Body of pancreas (tissue), 4 donors: ENCODE results near the gene PLPPR2. TPM values are rescaled to one million over a fixed set of nuclear protein-coding genes. Genes with fewer than 3 reads are reported as not detected.
"Not testable (repeated sequence)": the region's sequence is repeated elsewhere in the genome, so short reads cannot be mapped to it uniquely, and the experiment has no call there.

Source experiments
- ATAC-seq: fragments of 150-250 bp; one replicate; pipeline ENCODE4 v1.9.1; 2016
- DNase-seq, 4 donors: peaks; one replicate each; pipeline ENCODE4 v3.0.0-alpha.2; 2019
- H3K27ac ChIP-seq, 4 donors: fragments of 200-600 bp; sonication (generic); 1 replicate in 3 of 4; 2 replicates in 1 of 4; pipeline versions ENCODE4 v1.5.1 to v1.6.1; 2016 to 2019; ENCODE audit warnings: mild to moderate bottlenecking in 1 of 4, mixed read lengths in 1 of 4, moderate library complexity in 1 of 4
- H3K27me3 ChIP-seq, 2 donors: fragments of 200-600 bp; sonication (generic); one replicate each; pipeline ENCODE4 v1.6.0; 2016; ENCODE audit warnings: mild to moderate bottlenecking in 1 of 2
- H3K36me3 ChIP-seq, 2 donors: fragments of 200-600 bp; sonication (generic); replicated peaks in 1 of 2; 2 replicates each; pipeline ENCODE4 v1.5.1; 2016; ENCODE audit warnings: low read depth in 2 of 2; ENCODE audit not compliant: insufficient read depth in 1 of 2
- H3K4me1 ChIP-seq: fragments of 200-600 bp; sonication (generic); one replicate; pipeline ENCODE4 v1.6.0; 2016
- H3K4me3 ChIP-seq, 2 donors: fragments of 200-600 bp; sonication (generic); 1 replicate in 1 of 2; 2 replicates in 1 of 2; pipeline ENCODE4 v1.5.1; 2016 to 2019
- H3K9me3 ChIP-seq, 3 donors: fragments of 200-600 bp; sonication (generic); 1 replicate in 2 of 3; 2 replicates in 1 of 3; pipeline ENCODE4 v1.5.1; 2016
- CTCF ChIP-seq, 7 experiments: fragments of 450-650 bp in 4 of 7; fragments of 200-600 bp in 3 of 7; sonication (generic) in 3 of 7; IDR thresholded peaks; one replicate each; pipeline ENCODE4 v1.5.1; 2016 to 2019; ENCODE audit warnings: antibody characterized with exemption in 7 of 7
- POLR2A ChIP-seq, 3 donors: fragments of 450-650 bp; IDR thresholded peaks; one replicate each; pipeline ENCODE4 v1.6.1; 2016; ENCODE audit warnings: antibody characterized with exemption in 3 of 3, mild to moderate bottlenecking in 2 of 3
- WGBS, 2 donors: methylation state at CpG; one replicate each; pipeline ENCODE4 v1.1.5; 2017; 5-methylcytosine and 5-hydroxymethylcytosine counted together
- intact Hi-C: fragments of 100-400 bp; cut with DNase I; formaldehyde crosslinking; loops from one replicate; pipeline ENCODE4 v1.15.1; 2023
- total RNA-seq, 2 donors: library from RNA; depleted of rRNA; stranded (reverse); fragments of >200 nt; gene quantifications; one replicate each; pipeline ENCODE4 v1.1.0, GENCODE V29; 2016

The PLPPR2 gene
- total RNA-seq, 2 donors from 2014 or later: 9.9 to 30.3 TPM

- Histone ChIP-seq H3K4me3 (no peak overlapping the region), H3K27ac (no peak overlapping the region), H3K36me3 (peaks cover 0 to 4% of the 10 kb centered on the region in 2 donors), H3K4me1 (no peaks in the 10 kb centered on the region), H3K27me3 (no peaks in the 10 kb centered on the region), H3K9me3 (no peaks in the 10 kb centered on the region)
- intact Hi-C loops: no loop called here
- 63 to 76% methylated on average over 9 of the region's 9 CpGs for WGBS, 2 donors
- DNase-seq (no peak), ATAC-seq (no peak)
- no peak for TF ChIP-seq CTCF (IDR thresholded peaks at IDR 0.05)
- TF ChIP-seq POLR2A (IDR thresholded peaks at IDR 0.05): no peak
Measured at GRCh38 chr19:11404588-11405222, 49.5 kb downstream of the PLPPR2 start.

GRCh38 chr19:11405846-11406643 is 50.8 kb downstream of the PLPPR2 start:
- no peaks in the 10 kb centered on the region for H3K9me3 ChIP-seq
- 81 to 93% methylated on average over 43 to 44 of the region's 44 CpGs for WGBS, 2 donors
- H3K4me3 ChIP-seq: no peak overlapping the region
- no peaks in the 10 kb centered on the region for H3K27me3 ChIP-seq
- ATAC-seq: no peak
- H3K36me3 ChIP-seq: peaks cover 0 to 4% of the 10 kb centered on the region in 2 donors
- TF ChIP-seq POLR2A (IDR thresholded peaks at IDR 0.05): no peak
- TF ChIP-seq CTCF (IDR thresholded peaks at IDR 0.05): no peak
- intact Hi-C loops: no loop called here
- H3K27ac ChIP-seq: no peak overlapping the region
- no peaks in the 10 kb centered on the region for H3K4me1 ChIP-seq
- DNase-seq: no peak

GRCh38 chr19:11406703-11407236 is 51.5 kb downstream of the PLPPR2 start:
- not testable (repeated sequence) for H3K36me3 ChIP-seq

GRCh38 chr19:11408591-11408990 is 53.4 kb downstream of the PLPPR2 start:
- ATAC-seq: no peak
- no peak for DNase-seq
- H3K4me3 ChIP-seq: no peak overlapping the region
- H3K36me3 ChIP-seq: peaks cover 0 to 4% of the 10 kb centered on the region in 2 donors
- H3K27me3 ChIP-seq: no peaks in the 10 kb centered on the region
- H3K4me1 ChIP-seq: no peaks in the 10 kb centered on the region
- no peak overlapping the region for H3K27ac ChIP-seq
- no peaks in the 10 kb centered on the region for H3K9me3 ChIP-seq
- 89 to 96% methylated on average over 4 of the region's 4 CpGs for WGBS, 2 donors
- intact Hi-C loops: no loop called here
- TF ChIP-seq CTCF (IDR thresholded peaks at IDR 0.05) (no peak), POLR2A (IDR thresholded peaks at IDR 0.05) (no peak)

More at GRCh38 chr19:11406703-11407236, 51.5 kb downstream of the PLPPR2 start:
- H3K27ac ChIP-seq, ATAC-seq, H3K27me3 ChIP-seq, H3K9me3 ChIP-seq, H3K4me1 ChIP-seq, intact Hi-C loops, H3K4me3 ChIP-seq: not testable (repeated sequence)
- WGBS, 2 donors: 90 to 95% methylated on average over 7 to 10 of the region's 12 CpGs
- DNase-seq: peak in 1 of 4 donors; percentile 11

GRCh38 chr19:11410682-11411081 is 55.5 kb downstream of the PLPPR2 start:
- WGBS, 2 donors: 83% methylated on average over 8 of the region's 8 CpGs
- no peak overlapping the region for H3K27ac ChIP-seq
- DNase-seq (no peak), ATAC-seq (no peak)
- intact Hi-C loops: no loop called here
- TF ChIP-seq CTCF (IDR thresholded peaks at IDR 0.05) (no peak), POLR2A (IDR thresholded peaks at IDR 0.05) (no peak)
- H3K4me3 ChIP-seq: no peak overlapping the region
- H3K9me3 ChIP-seq: no peaks in the 10 kb centered on the region
- H3K4me1 ChIP-seq: no peaks in the 10 kb centered on the region
- H3K36me3 ChIP-seq: no peaks in the 10 kb centered on the region
- no peaks in the 10 kb centered on the region for H3K27me3 ChIP-seq
